Measurements from ENCODE around the gene NFKBIL1. TPM values are rescaled to one million over a fixed set of nuclear protein-coding genes. Genes with fewer than 3 reads are reported as not detected.

Gene NFKBIL1
- total and polyA plus RNA-seq, 10 of the 15 experiments (the other 5 are each of a cell fraction or from before 2014, with no cell fraction given), result 0.19 to 15.1 (median 7.0) TPM

DNA sequence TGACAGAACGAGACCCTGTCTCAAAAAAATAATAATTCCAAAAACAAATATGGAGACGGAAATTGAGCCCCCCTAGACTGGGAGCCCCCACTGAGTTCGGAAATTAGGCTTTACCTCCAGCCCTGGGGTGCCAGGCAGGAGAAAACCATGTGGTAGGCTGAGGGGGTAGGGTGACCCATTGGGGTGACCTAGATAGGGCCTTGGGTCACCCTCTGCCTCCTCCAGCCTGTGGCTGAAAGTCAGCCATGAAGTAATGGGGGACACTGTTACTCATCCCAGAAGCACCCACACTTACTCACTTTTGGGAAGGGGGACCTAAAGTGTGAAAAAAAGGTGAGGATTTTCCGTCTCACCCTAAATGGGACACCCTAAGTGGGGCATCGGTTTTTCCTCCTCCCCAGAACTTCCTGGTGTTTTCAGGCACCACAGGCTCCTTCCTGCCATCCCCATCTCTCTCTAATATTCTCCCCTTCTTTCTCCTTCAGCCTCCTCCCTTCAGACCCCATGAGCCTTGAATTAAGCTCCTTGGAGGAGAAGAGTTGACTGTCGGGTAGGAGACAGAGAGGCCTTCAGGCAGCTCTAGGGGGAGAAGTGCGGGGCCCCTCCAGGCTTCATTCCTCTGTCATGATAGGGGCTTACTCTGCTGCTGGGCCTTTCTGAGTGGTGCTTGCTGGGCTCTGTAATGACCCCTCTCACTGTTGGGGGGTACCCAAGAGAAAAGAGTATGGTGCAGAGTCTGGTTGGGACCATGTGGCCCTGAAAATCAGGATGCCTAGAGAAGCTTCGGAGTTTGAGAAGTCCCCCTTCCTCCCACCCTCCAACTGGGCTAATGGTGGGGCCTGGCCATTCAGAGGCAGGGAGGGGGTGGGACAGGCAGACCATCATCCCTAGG lies 32.4 kb downstream of the NFKBIL1 start (continued):
- TF ChIP-seq NR2C2 (IDR thresholded peaks at IDR 0.05; ENCODE audit: borderline replicate concordance, control insufficient read depth, insufficient read length, low read depth) (no peak), NKRF (conservative IDR thresholded peaks at IDR 0.05) (no peak), E4F1 (IDR thresholded peaks at IDR 0.05; ENCODE audit: borderline replicate concordance, partially characterized antibody) (no peak), TAF1 (IDR thresholded peaks at IDR 0.05; ENCODE audit: borderline replicate concordance, low read depth, low read length) (0 out of 2 replicates have a peak, but pooled peaks have one; percentile 8)
- TF ChIP-seq, protein P1, sequence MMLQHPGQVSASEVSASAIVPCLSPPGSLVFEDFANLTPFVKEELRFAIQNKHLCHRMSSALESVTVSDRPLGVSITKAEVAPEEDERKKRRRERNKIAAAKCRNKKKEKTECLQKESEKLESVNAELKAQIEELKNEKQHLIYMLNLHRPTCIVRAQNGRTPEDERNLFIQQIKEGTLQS (IDR thresholded peaks at IDR 0.05; ENCODE audit: borderline replicate concordance, extremely low read depth, low read depth, low read length), result no peak
